Hepatocyte (in vitro differentiated cells): ENCODE data around the gene RPA3. TPM values are rescaled to one million over a fixed set of nuclear protein-coding genes. Genes with fewer than 3 reads are reported as not detected.

Source experiments
- DNase-seq: peaks from one replicate; pipeline ENCODE4 v3.0.0-alpha.2; 2016; ENCODE audit warnings: low spot score
- H2AFZ ChIP-seq: fragments of 200-600 bp; sonication (generic); 2 replicates; pipeline ENCODE4 v1.6.0; 2016; ENCODE audit warnings: antibody characterized with exemption, mild to moderate bottlenecking
- H3K27ac ChIP-seq: fragments of 200-600 bp; sonication (generic); 2 replicates; pipeline ENCODE4 v1.5.1; 2016; ENCODE audit warnings: mild to moderate bottlenecking
- H3K27me3 ChIP-seq: fragments of 200-600 bp; sonication (generic); 2 replicates; pipeline ENCODE4 v1.6.1; 2016
- H3K36me3 ChIP-seq: fragments of 200-600 bp; sonication (generic); replicated peaks from 2 replicates; pipeline ENCODE4 v1.5.1; 2016; ENCODE audit warnings: low read depth; ENCODE audit not compliant: insufficient read depth
- H3K4me1 ChIP-seq: fragments of 200-600 bp; sonication (generic); 2 replicates; pipeline ENCODE4 v1.5.1; 2016; ENCODE audit warnings: mild to moderate bottlenecking, moderate library complexity; ENCODE audit not compliant: insufficient read depth
- H3K4me2 ChIP-seq: fragments of 200-600 bp; sonication (generic); 2 replicates; pipeline ENCODE4 v1.6.0; 2016
- H3K4me3 ChIP-seq: fragments of 200-600 bp; sonication (generic); 2 replicates; pipeline ENCODE4 v1.5.1; 2016; ENCODE audit warnings: mild to moderate bottlenecking
- H3K79me2 ChIP-seq: fragments of 200-600 bp; sonication (generic); 2 replicates; pipeline ENCODE4 v1.6.0; 2017; ENCODE audit warnings: mild to moderate bottlenecking
- H3K9me2 ChIP-seq: fragments of 200-600 bp; sonication (generic); replicated peaks from 2 replicates; pipeline ENCODE4 v1.6.0; 2017; ENCODE audit warnings: mild to moderate bottlenecking; ENCODE audit not compliant: insufficient read depth
- H3K9me3 ChIP-seq: fragments of 200-600 bp; sonication (generic); 2 replicates; pipeline ENCODE4 v1.5.1; 2016; ENCODE audit warnings: low read depth, mild to moderate bottlenecking
- H4K20me1 ChIP-seq: fragments of 200-600 bp; sonication (generic); 2 replicates; pipeline ENCODE4 v1.6.0; 2016; ENCODE audit warnings: mild to moderate bottlenecking; ENCODE audit not compliant: insufficient read depth, poor library complexity, severe bottlenecking
- CTCF ChIP-seq: fragments of 200-600 bp; sonication (generic); IDR thresholded peaks from 2 replicates; pipeline ENCODE4 v1.5.1; 2016; ENCODE audit warnings: antibody characterized with exemption, mild to moderate bottlenecking; ENCODE audit not compliant: poor library complexity
- EZH2 ChIP-seq: fragments of 200-600 bp; sonication (generic); IDR thresholded peaks from 2 replicates; pipeline ENCODE4 v1.6.1; 2016; ENCODE audit warnings: antibody characterized with exemption, mild to moderate bottlenecking, borderline replicate concordance
- EZH2phosphoT487 ChIP-seq: fragments of 200-600 bp; sonication (generic); IDR thresholded peaks from one replicate; pipeline ENCODE4 v1.6.1; 2018; ENCODE audit warnings: antibody characterized with exemption, mild to moderate bottlenecking, low read depth, moderate library complexity; ENCODE audit not compliant: unreplicated experiment, severe bottlenecking
- WGBS: methylation state at CpG from one replicate; pipeline ENCODE4 v1.1.6; 2016; ENCODE audit warnings: low lambda C conversion rate; ENCODE audit errors: missing lambda C conversion rate; 5-methylcytosine and 5-hydroxymethylcytosine counted together
- polyA plus RNA-seq: library from polyadenylated mRNA; unstranded; fragments of >200 nt; fragmentation: Nextera tagmentation; extraction: Ambion mirVana; gene quantifications from 2 replicates; pipeline ENCODE4 v1.2.1, GENCODE V29; 2016
- total RNA-seq: library from RNA; depleted of rRNA; stranded (reverse); fragments of >200 nt; gene quantifications from 2 replicates; pipeline ENCODE4 v1.2.3, GENCODE V29; 2014

The RPA3 gene
- total and polyA plus RNA-seq, 2 experiments from 2014 or later, result 17.3 to 38.2 TPM

- Histone ChIP-seq H4K20me1 (no peaks in the 10 kb centered on the region), H3K36me3 (no peaks in the 10 kb centered on the region), H3K9me2 (no peaks in the 10 kb centered on the region), H3K4me1 (no peaks in the 10 kb centered on the region), H3K4me3 (no peak overlapping the region), H3K27ac (no peak overlapping the region), H3K79me2 (peaks cover 36% of the 10 kb centered on the region), H3K27me3 (no peaks in the 10 kb centered on the region), H3K4me2 (no peak overlapping the region), H3K9me3 (no peaks in the 10 kb centered on the region), H2AFZ (no peak overlapping the region)
- DNase-seq, result no peak
- WGBS, result 81% methylated on average over 3 of the region's 3 CpGs
- TF ChIP-seq CTCF (no peak), EZH2 (no peak), EZH2phosphoT487 (no peak)
These were observed 47.9 kb downstream of the RPA3 start for GRCh38 chr7:7670490-7670889.

GRCh38 chr7:7668706-7669105, 49.7 kb downstream of the RPA3 start:
- DNase-seq, result no peak
- Histone ChIP-seq H3K9me3 (no peaks in the 10 kb centered on the region), H3K4me1 (peaks cover 4% of the 10 kb centered on the region), H3K27ac (no peak overlapping the region), H2AFZ (no peak overlapping the region), H3K27me3 (no peaks in the 10 kb centered on the region), H3K4me2 (no peak overlapping the region), H3K9me2 (no peaks in the 10 kb centered on the region), H4K20me1 (no peaks in the 10 kb centered on the region), H3K36me3 (no peaks in the 10 kb centered on the region), H3K4me3 (no peak overlapping the region), H3K79me2 (peaks cover 41% of the 10 kb centered on the region)
- 100% methylated on average over 1 of the region's 1 CpG for WGBS
- TF ChIP-seq CTCF, result no peak
- no peak for TF ChIP-seq EZH2phosphoT487
- no peak for TF ChIP-seq EZH2

GRCh38 chr7:7667187-7667586, 51.2 kb downstream of the RPA3 start:
- H4K20me1 ChIP-seq, result no peaks in the 10 kb centered on the region
- H2AFZ ChIP-seq, result no peak overlapping the region
- H3K27ac ChIP-seq, result no peak overlapping the region
- H3K27me3 ChIP-seq, result no peaks in the 10 kb centered on the region
- WGBS, result 98% methylated on average over 2 of the region's 2 CpGs
- no peaks in the 10 kb centered on the region for H3K9me2 ChIP-seq
- no peak overlapping the region for H3K4me2 ChIP-seq
- peaks cover 45% of the 10 kb centered on the region for H3K79me2 ChIP-seq
- H3K9me3 ChIP-seq, result no peaks in the 10 kb centered on the region
- H3K36me3 ChIP-seq, result no peaks in the 10 kb centered on the region
- no peak for DNase-seq
- no peak for TF ChIP-seq CTCF
- TF ChIP-seq EZH2, result no peak
- TF ChIP-seq EZH2phosphoT487, result no peak
- no peak overlapping the region for H3K4me3 ChIP-seq
- H3K4me1 ChIP-seq, result peaks cover 4% of the 10 kb centered on the region

- Histone ChIP-seq H3K79me2 (peaks cover 47% of the 10 kb centered on the region), H3K4me3 (no peak overlapping the region), H3K4me1 (peaks cover 4% of the 10 kb centered on the region), H3K27me3 (no peaks in the 10 kb centered on the region), H3K27ac (no peak overlapping the region), H2AFZ (no peak overlapping the region), H3K9me2 (no peaks in the 10 kb centered on the region), H3K36me3 (no peaks in the 10 kb centered on the region), H4K20me1 (no peaks in the 10 kb centered on the region), H3K4me2 (no peak overlapping the region), H3K9me3 (no peaks in the 10 kb centered on the region)
- DNase-seq, result no peak
- no peak for TF ChIP-seq EZH2phosphoT487
- TF ChIP-seq EZH2, result no peak
- TF ChIP-seq CTCF, result no peak
- 83% methylated on average over 1 of the region's 1 CpG for WGBS
These were observed 53.4 kb downstream of the RPA3 start for GRCh38 chr7:7665031-7665430.
